HepG2 (cell line): ENCODE results near the gene NDFIP2. TPM values are rescaled to one million over a fixed set of nuclear protein-coding genes. Genes with fewer than 3 reads are reported as not detected.

ENCODE experiments used
- ATAC-seq: fragments of 200-7000 bp; cut with Tn5 transposase; 3 replicates; pipeline ENCODE4 v1.9.1; 2020; ENCODE audit warnings: mild to moderate bottlenecking, moderate library complexity
- BruUV-seq: library from RNA; stranded (reverse); fragments of 400-500 nt; replicated peaks from 2 replicates; lab custom pipeline; 2021; lab: Mats Ljungman, UMichigan
- CTCF ChIA-PET: fragments of 300-600 bp; formaldehyde crosslinking; extraction: SDS; loops from one replicate; lab custom pipeline; 2021; ENCODE audit warnings: low total read pairs, inconsistent platforms, low intra/inter-chr PET ratio; lab: Yijun Ruan, JAX
- POLR2A ChIA-PET: fragments of 350-600 bp; sonication (Branson Sonifier 250); formaldehyde crosslinking; loops from one replicate; lab custom pipeline; 2020; ENCODE audit warnings: antibody characterized with exemption, inconsistent platforms; lab: Yijun Ruan, JAX
- DNase-seq: peaks from one replicate; pipeline ENCODE4 v3.0.0-alpha.2; 2015; ENCODE audit warnings: low spot score
- FAIRE-seq: peaks from 3 replicates; lab custom pipeline; 2011; peaks lifted over from hg19 to GRCh38; lab: Jason Lieb, UNC
- H2AFZ ChIP-seq: one replicate; pipeline ENCODE4 v1.6.1; 2011; ENCODE audit warnings: low read length, inconsistent platforms
- H3K27ac ChIP-seq: fragments of 300-600 bp; 3 replicates; pipeline ENCODE4 v1.8.0; 2011; ENCODE audit warnings: mixed run types, mild to moderate bottlenecking, mixed read lengths, low read length, inconsistent platforms; ENCODE audit not compliant: insufficient read depth; ENCODE audit errors: extremely low read length
- H3K27me3 ChIP-seq, 2 experiments: fragments of 200-600 bp in 1 of 2; 2 replicates in 1 of 2; 3 replicates in 1 of 2; pipeline versions ENCODE4 v1.6.0 to v1.8.0; 2011; ENCODE audit warnings: low read length in 2 of 2, mild to moderate bottlenecking in 2 of 2, moderate library complexity in 2 of 2, inconsistent platforms in 1 of 2; ENCODE audit not compliant: insufficient read depth in 2 of 2, control insufficient read depth in 1 of 2
- H3K36me3 ChIP-seq, 2 experiments: fragments of 200-600 bp in 1 of 2; replicated peaks in 1 of 2; 2 replicates in 1 of 2; 3 replicates in 1 of 2; pipeline versions ENCODE4 v1.5.1 to v1.8.0; 2011; ENCODE audit warnings: low read length in 2 of 2, inconsistent platforms in 1 of 2; ENCODE audit not compliant: insufficient read depth in 2 of 2, control insufficient read depth in 1 of 2
- H3K4me1 ChIP-seq: 2 replicates; pipeline ENCODE4 v1.5.1; 2012; ENCODE audit warnings: low read length, inconsistent platforms; ENCODE audit not compliant: insufficient read depth
- H3K4me2 ChIP-seq: 2 replicates; pipeline ENCODE4 v1.6.0; 2011; ENCODE audit warnings: low read depth, low read length, inconsistent platforms
- H3K4me3 ChIP-seq, 3 experiments: fragments of 200-600 bp in 1 of 3; sonication (generic), shearing (Covaris generic) in 1 of 3; replicated peaks in 1 of 3; 2 replicates each; pipeline ENCODE4 v1.5.1; 2011 to 2016; ENCODE audit warnings: low read length in 3 of 3, inconsistent platforms in 2 of 3, low read depth in 2 of 3, mild to moderate bottlenecking in 2 of 3, control low read depth in 1 of 3, mixed read lengths in 1 of 3; ENCODE audit not compliant: insufficient read depth in 1 of 3
- H3K79me2 ChIP-seq: one replicate; pipeline ENCODE4 v1.6.1; 2011; ENCODE audit warnings: low read length, inconsistent platforms; ENCODE audit not compliant: insufficient read depth
- H3K9ac ChIP-seq: 2 replicates; pipeline ENCODE4 v1.6.0; 2011; ENCODE audit warnings: mild to moderate bottlenecking, low read depth, low read length, inconsistent platforms; ENCODE audit not compliant: insufficient read depth
- H3K9me3 ChIP-seq: 2 replicates; pipeline ENCODE4 v1.5.1; 2012; ENCODE audit warnings: mild to moderate bottlenecking, low read length
- H4K20me1 ChIP-seq: 2 replicates; pipeline ENCODE4 v1.6.0; 2011; ENCODE audit warnings: inconsistent platforms, mild to moderate bottlenecking, low read length, moderate library complexity; ENCODE audit not compliant: insufficient read depth
- SAFB2 ChIP-seq: sonication (generic); formaldehyde crosslinking; IDR thresholded peaks from 2 replicates; pipeline ENCODE4 v1.5.1; 2020; ENCODE audit warnings: missing genetic modification reagents, low read depth, mild to moderate bottlenecking, borderline replicate concordance
- SP5 ChIP-seq: IDR thresholded peaks from 2 replicates; pipeline ENCODE4 v1.6.1; 2016; ENCODE audit warnings: low read depth, borderline replicate concordance
- THYN1 ChIP-seq: sonication (generic); formaldehyde crosslinking; IDR thresholded peaks from 2 replicates; pipeline ENCODE4 v1.8.1; 2023; ENCODE audit warnings: low read depth, mild to moderate bottlenecking, moderate library complexity, missing genetic modification reagents, borderline replicate concordance
- ZKSCAN1 ChIP-seq: fragments of 150-350 bp; IDR thresholded peaks from 2 replicates; pipeline ENCODE4 v1.6.1; 2014; ENCODE audit warnings: low read length
- WGBS: methylation state at CpG from one replicate; pipeline ENCODE4 v1.1.6; 2017; ENCODE audit warnings: low lambda C conversion rate; 5-methylcytosine and 5-hydroxymethylcytosine counted together
- in situ Hi-C: cut with HindIII; loops from 2 replicates; pipeline ENCODE4 v1.10.0; 2017; ENCODE audit warnings: low pct_unique_long_range_greater_than_20kb; ENCODE audit not compliant: extremely low pct_ligation_motif_present
- intact Hi-C: fragments of 100-400 bp; cut with micrococcal nuclease; formaldehyde crosslinking; loops from one replicate; pipeline ENCODE4 v1.10.0; 2022; ENCODE audit not compliant: unreplicated experiment
- polyA plus RNA-seq, 8 experiments: library from polyadenylated mRNA; depleted of rRNA in 3 of 8; stranded (reverse) in 7 of 8; unstranded in 1 of 8; fragments of >200 nt; fragmentation: Illumina TruSeq in 4 of 8; extraction: Trizol in 4 of 8; gene quantifications; 2 replicates each; pipeline versions ENCODE4 v1.2.1 to v1.2.3, GENCODE V29; 2011 to 2016; ENCODE audit warnings: low read depth in 4 of 8, missing spikeins in 1 of 8, mixed read lengths in 1 of 8; ENCODE audit not compliant: insufficient read depth in 1 of 8
- total RNA-seq, 5 experiments: library from RNA; depleted of rRNA; stranded (reverse); fragments of >200 nt; fragmentation: Illumina TruSeq; extraction: Trizol; gene quantifications; 2 replicates each; pipeline ENCODE4 v1.2.3, GENCODE V29; 2016; ENCODE audit warnings: low read depth in 1 of 5
- TF ChIP-seq, protein P1 (sequence below): sonication (generic); formaldehyde crosslinking; IDR thresholded peaks from 2 replicates; pipeline ENCODE4 v1.5.1; 2020; ENCODE audit warnings: missing genetic modification reagents, mild to moderate bottlenecking, borderline replicate concordance

The NDFIP2 gene
- total and polyA plus RNA-seq, 2 of the 13 experiments (the other 11 are each of a cell fraction or from before 2014, with no cell fraction given), result 23.2 to 32.0 TPM

DNA sequence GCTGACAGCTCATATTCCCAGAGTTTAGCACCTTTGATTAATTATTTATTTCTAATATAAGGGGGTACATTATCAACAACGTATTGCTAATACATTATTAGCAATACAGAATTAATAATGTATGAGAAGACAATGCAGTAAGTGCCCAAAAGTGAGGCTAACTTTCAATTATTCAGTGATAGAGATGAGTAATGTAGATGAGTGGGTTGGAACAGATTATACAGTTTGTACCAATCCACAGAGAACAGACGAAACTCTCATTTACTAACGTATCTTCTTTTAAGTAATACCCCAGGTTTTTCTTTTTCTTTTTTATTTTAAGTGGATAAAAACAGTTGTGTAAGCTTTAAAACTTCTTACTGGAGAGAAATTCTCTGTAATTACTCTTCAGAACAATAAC, 38.2 kb upstream of the NDFIP2 start (continued):
- TF ChIP-seq, protein P1, sequence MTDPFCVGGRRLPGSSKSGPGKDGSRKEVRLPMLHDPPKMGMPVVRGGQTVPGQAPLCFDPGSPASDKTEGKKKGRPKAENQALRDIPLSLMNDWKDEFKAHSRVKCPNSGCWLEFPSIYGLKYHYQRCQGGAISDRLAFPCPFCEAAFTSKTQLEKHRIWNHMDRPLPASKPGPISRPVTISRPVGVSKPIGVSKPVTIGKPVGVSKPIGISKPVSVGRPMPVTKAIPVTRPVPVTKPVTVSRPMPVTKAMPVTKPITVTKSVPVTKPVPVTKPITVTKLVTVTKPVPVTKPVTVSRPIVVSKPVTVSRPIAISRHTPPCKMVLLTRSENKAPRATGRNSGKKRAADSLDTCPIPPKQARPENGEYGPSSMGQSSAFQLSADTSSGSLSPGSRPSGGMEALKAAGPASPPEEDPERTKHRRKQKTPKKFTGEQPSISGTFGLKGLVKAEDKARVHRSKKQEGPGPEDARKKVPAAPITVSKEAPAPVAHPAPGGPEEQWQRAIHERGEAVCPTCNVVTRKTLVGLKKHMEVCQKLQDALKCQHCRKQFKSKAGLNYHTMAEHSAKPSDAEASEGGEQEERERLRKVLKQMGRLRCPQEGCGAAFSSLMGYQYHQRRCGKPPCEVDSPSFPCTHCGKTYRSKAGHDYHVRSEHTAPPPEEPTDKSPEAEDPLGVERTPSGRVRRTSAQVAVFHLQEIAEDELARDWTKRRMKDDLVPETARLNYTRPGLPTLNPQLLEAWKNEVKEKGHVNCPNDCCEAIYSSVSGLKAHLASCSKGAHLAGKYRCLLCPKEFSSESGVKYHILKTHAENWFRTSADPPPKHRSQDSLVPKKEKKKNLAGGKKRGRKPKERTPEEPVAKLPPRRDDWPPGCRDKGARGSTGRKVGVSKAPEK (CRISPR knock-in tag), result no peak

DNA sequence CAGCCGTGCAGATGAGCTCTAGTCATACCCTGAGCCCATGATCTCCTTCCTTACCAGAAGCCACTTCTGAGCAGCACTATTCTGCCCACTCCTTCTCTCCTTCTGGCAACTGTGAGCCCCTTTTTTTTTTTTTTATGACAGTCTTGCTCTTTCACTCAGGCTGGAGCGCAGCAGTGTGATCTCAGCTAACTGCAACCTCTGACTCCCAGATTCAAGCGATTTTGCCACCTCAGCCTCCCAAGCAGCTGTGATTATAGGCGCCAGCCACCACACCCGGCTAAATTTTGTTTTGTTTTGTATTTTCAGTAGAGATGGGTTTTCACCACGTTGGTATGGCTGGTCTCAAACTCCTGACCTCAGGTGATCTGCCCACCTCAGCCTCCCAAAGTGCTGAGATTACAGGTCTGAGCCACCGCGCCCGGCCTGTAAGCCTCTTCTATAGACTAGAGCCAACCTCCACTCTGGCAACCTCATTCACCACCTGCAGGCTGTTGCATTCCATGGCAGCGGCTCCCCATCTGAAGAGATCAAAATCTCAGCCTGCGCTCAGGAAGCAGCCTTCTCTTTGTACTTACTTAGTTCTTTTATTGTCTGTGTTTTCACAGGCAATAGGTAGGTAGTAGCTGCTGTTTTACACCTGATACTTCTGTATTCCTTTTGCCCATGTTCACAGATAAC, 34.8 kb upstream of the NDFIP2 start:
- no peak overlapping the region for H3K4me3 ChIP-seq
- H3K36me3 ChIP-seq, result no peaks in the 10 kb centered on the region
- peaks cover 21% of the 10 kb centered on the region for H3K4me1 ChIP-seq
- no TSS peak for BruUV-seq
- no peaks in the 10 kb centered on the region for H4K20me1 ChIP-seq
- DNase-seq, result no peak
- no peaks in the 10 kb centered on the region for H3K79me2 ChIP-seq
- ChIA-PET POLR2A (no interaction called here), CTCF (no interaction called here)
- WGBS, result 72% methylated on average over 11 of the region's 11 CpGs
- H2AFZ ChIP-seq, result no peak overlapping the region
- H3K4me2 ChIP-seq, result no peak overlapping the region
- H3K27me3 ChIP-seq, result no peaks in the 10 kb centered on the region
- intact Hi-C loops (no loop called here), in situ Hi-C loops (no loop called here)
- no peak for FAIRE-seq
- ATAC-seq, result peak; percentile 46; the same call in 1 of the 3 replicates
- no peaks in the 10 kb centered on the region for H3K9me3 ChIP-seq
- no peak overlapping the region for H3K9ac ChIP-seq
- no peak overlapping the region for H3K27ac ChIP-seq
- no peak for TF ChIP-seq SP5 (CRISPR knock-in tag)
- TF ChIP-seq THYN1 (CRISPR knock-in tag), result no peak
- no peak for TF ChIP-seq SAFB2 (CRISPR knock-in tag)
- no peak for TF ChIP-seq ZKSCAN1
